Panc1 (cell line): ENCODE measurements around the gene GPC6. TPM values are rescaled to one million over a fixed set of nuclear protein-coding genes. Genes with fewer than 3 reads are reported as not detected.

Experiments
- ATAC-seq: fragments of 200-7000 bp; cut with Tn5 transposase; 2 replicates; pipeline ENCODE4 v1.9.1; 2020; ENCODE audit warnings: mild to moderate bottlenecking, moderate library complexity
- BruUV-seq: library from RNA; stranded (reverse); fragments of 400-500 nt; replicated peaks from 2 replicates; lab custom pipeline; 2021; lab: Mats Ljungman, UMichigan
- CTCF ChIA-PET: fragments of 300-600 bp; sonication (Branson Sonifier 250); formaldehyde crosslinking; loops from one replicate; lab custom pipeline; 2022; ENCODE audit warnings: antibody characterized with exemption; lab: Charles Lee
- POLR2A ChIA-PET: fragments of 300-600 bp; sonication (Branson Sonifier 250); formaldehyde crosslinking; loops from one replicate; lab custom pipeline; 2022; ENCODE audit warnings: antibody characterized with exemption; lab: Charles Lee
- DNase-seq: peaks from one replicate; pipeline ENCODE4 v3.0.0-alpha.2; 2010; ENCODE audit warnings: low read depth, low spot score
- H3K27ac ChIP-seq: 2 replicates; pipeline ENCODE4 v1.5.1; 2011; ENCODE audit warnings: mild to moderate bottlenecking, low read length, inconsistent platforms
- H3K27me3 ChIP-seq: fragments of 200-500 bp; sonication (Bioruptor generic); 2 replicates; pipeline ENCODE4 v1.6.0; 2014; ENCODE audit warnings: low read length, inconsistent platforms; ENCODE audit not compliant: control insufficient read depth, insufficient read depth
- H3K36me3 ChIP-seq: fragments of 200-500 bp; sonication (Bioruptor generic); 2 replicates; pipeline ENCODE4 v1.5.1; 2014; ENCODE audit warnings: inconsistent platforms, mild to moderate bottlenecking, low read length, moderate library complexity; ENCODE audit not compliant: control insufficient read depth, insufficient read depth
- H3K4me1 ChIP-seq: 2 replicates; pipeline ENCODE4 v1.5.1; 2011; ENCODE audit warnings: inconsistent platforms, mild to moderate bottlenecking, low read length, moderate library complexity; ENCODE audit not compliant: control insufficient read depth, insufficient read depth
- H3K4me3 ChIP-seq, 2 experiments: 2 replicates each; pipeline ENCODE4 v1.5.1; 2011 to 2012; ENCODE audit warnings: low read depth in 2 of 2, low read length in 2 of 2, mild to moderate bottlenecking in 2 of 2, inconsistent platforms in 1 of 2, moderate library complexity in 1 of 2
- H3K9me3 ChIP-seq: fragments of 200-500 bp; sonication (Bioruptor generic); 2 replicates; pipeline ENCODE4 v1.5.1; 2014; ENCODE audit warnings: low read depth, mild to moderate bottlenecking, inconsistent platforms, low read length, moderate library complexity; ENCODE audit not compliant: control insufficient read depth, insufficient read depth
- POLR2AphosphoS5 ChIP-seq: IDR thresholded peaks from 2 replicates; pipeline ENCODE4 v1.6.1; 2012; ENCODE audit warnings: mild to moderate bottlenecking, low read depth, low read length, moderate library complexity
- SIN3A ChIP-seq: IDR thresholded peaks from 2 replicates; pipeline ENCODE4 v1.6.1; 2012; ENCODE audit warnings: low read depth, mild to moderate bottlenecking, low read length, moderate library complexity, borderline replicate concordance; ENCODE audit not compliant: insufficient read depth
- TCF7L2 ChIP-seq: IDR thresholded peaks from 2 replicates; pipeline ENCODE4 v1.6.1; 2011; ENCODE audit warnings: mild to moderate bottlenecking, low read depth, low read length, inconsistent platforms
- in situ Hi-C: cut with HindIII; loops from 2 replicates; pipeline ENCODE4 v1.10.0; 2016; ENCODE audit warnings: low sequenced_read_pairs, low pct_unique_long_range_greater_than_20kb
- intact Hi-C: fragments of 100-400 bp; cut with micrococcal nuclease; formaldehyde crosslinking; loops from one replicate; pipeline ENCODE4 v1.10.0; 2022; ENCODE audit not compliant: unreplicated experiment
- total RNA-seq: library from RNA; stranded (reverse); gene quantifications from one replicate; pipeline ENCODE4 v1.2.1, GENCODE V29; 2021; ENCODE audit not compliant: unreplicated experiment
- TF ChIP-seq, protein P1 (sequence below): fragments of 450-650 bp; IDR thresholded peaks from 2 replicates; pipeline ENCODE4 v1.5.1; 2017; ENCODE audit warnings: mild to moderate bottlenecking
- TF ChIP-seq, protein P2 (sequence below), 2 experiments: IDR thresholded peaks; 2 replicates each; pipeline ENCODE4 v1.6.1; 2011 to 2012; ENCODE audit warnings: low read depth in 2 of 2, control low read depth in 1 of 2, low read length in 1 of 2, mild to moderate bottlenecking in 1 of 2, moderate library complexity in 1 of 2; ENCODE audit not compliant: insufficient read depth in 1 of 2

The GPC6 gene
- total RNA-seq, 1 experiment from 2014 or later = 4.8 TPM

- no peaks in the 10 kb centered on the region for H3K36me3 ChIP-seq
- H3K27me3 ChIP-seq = no peaks in the 10 kb centered on the region
- intact Hi-C loops (no loop called here), in situ Hi-C loops (no loop called here)
- no peak for ATAC-seq
- no peak overlapping the region for H3K4me3 ChIP-seq
- CTCF ChIA-PET = no interaction called here
- BruUV-seq = no TSS peak
- DNase-seq = no peak
- no peak overlapping the region for H3K27ac ChIP-seq
- no peaks in the 10 kb centered on the region for H3K4me1 ChIP-seq
- TF ChIP-seq POLR2AphosphoS5 = no peak
- TF ChIP-seq SIN3A = no peak
- TF ChIP-seq, protein P1, sequence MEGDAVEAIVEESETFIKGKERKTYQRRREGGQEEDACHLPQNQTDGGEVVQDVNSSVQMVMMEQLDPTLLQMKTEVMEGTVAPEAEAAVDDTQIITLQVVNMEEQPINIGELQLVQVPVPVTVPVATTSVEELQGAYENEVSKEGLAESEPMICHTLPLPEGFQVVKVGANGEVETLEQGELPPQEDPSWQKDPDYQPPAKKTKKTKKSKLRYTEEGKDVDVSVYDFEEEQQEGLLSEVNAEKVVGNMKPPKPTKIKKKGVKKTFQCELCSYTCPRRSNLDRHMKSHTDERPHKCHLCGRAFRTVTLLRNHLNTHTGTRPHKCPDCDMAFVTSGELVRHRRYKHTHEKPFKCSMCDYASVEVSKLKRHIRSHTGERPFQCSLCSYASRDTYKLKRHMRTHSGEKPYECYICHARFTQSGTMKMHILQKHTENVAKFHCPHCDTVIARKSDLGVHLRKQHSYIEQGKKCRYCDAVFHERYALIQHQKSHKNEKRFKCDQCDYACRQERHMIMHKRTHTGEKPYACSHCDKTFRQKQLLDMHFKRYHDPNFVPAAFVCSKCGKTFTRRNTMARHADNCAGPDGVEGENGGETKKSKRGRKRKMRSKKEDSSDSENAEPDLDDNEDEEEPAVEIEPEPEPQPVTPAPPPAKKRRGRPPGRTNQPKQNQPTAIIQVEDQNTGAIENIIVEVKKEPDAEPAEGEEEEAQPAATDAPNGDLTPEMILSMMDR = no peak
- TF ChIP-seq TCF7L2 = no peak
- TF ChIP-seq, protein P2, sequence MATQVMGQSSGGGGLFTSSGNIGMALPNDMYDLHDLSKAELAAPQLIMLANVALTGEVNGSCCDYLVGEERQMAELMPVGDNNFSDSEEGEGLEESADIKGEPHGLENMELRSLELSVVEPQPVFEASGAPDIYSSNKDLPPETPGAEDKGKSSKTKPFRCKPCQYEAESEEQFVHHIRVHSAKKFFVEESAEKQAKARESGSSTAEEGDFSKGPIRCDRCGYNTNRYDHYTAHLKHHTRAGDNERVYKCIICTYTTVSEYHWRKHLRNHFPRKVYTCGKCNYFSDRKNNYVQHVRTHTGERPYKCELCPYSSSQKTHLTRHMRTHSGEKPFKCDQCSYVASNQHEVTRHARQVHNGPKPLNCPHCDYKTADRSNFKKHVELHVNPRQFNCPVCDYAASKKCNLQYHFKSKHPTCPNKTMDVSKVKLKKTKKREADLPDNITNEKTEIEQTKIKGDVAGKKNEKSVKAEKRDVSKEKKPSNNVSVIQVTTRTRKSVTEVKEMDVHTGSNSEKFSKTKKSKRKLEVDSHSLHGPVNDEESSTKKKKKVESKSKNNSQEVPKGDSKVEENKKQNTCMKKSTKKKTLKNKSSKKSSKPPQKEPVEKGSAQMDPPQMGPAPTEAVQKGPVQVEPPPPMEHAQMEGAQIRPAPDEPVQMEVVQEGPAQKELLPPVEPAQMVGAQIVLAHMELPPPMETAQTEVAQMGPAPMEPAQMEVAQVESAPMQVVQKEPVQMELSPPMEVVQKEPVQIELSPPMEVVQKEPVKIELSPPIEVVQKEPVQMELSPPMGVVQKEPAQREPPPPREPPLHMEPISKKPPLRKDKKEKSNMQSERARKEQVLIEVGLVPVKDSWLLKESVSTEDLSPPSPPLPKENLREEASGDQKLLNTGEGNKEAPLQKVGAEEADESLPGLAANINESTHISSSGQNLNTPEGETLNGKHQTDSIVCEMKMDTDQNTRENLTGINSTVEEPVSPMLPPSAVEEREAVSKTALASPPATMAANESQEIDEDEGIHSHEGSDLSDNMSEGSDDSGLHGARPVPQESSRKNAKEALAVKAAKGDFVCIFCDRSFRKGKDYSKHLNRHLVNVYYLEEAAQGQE (IDR thresholded peaks at IDR 0.05; ENCODE audit: insufficient read depth in 1 of 2, low read depth in 2 of 2, low read length in 1 of 2) = no peak
- H3K9me3 ChIP-seq = no peaks in the 10 kb centered on the region
- POLR2A ChIA-PET = no interaction called here
Measured at GRCh38 chr13:93336728-93337127, 110.1 kb downstream of the GPC6 start.

GRCh38 chr13:93338030-93338429 lies 111.4 kb downstream of the GPC6 start:
- BruUV-seq = no TSS peak
- POLR2A ChIA-PET = no interaction called here

More at GRCh38 chr13:93338030-93338429, 111.4 kb downstream of the GPC6 start:
- TF ChIP-seq POLR2AphosphoS5 = no peak
- TF ChIP-seq, protein P1 = no peak
- TF ChIP-seq SIN3A = no peak
- no peak for TF ChIP-seq TCF7L2
- TF ChIP-seq, protein P2 (IDR thresholded peaks at IDR 0.05; ENCODE audit: insufficient read depth in 1 of 2, low read depth in 2 of 2, low read length in 1 of 2) = no peak
- Histone ChIP-seq H3K4me3 (no peak overlapping the region), H3K27ac (no peak overlapping the region), H3K27me3 (no peaks in the 10 kb centered on the region), H3K36me3 (no peaks in the 10 kb centered on the region), H3K9me3 (no peaks in the 10 kb centered on the region), H3K4me1 (no peaks in the 10 kb centered on the region)
- CTCF ChIA-PET = no interaction called here
- in situ Hi-C loops (no loop called here), intact Hi-C loops (no loop called here)
- ATAC-seq = no peak
- DNase-seq = no peak
